SK-N-MC (cell line): ENCODE results near the gene BICC1.

Experiments
- DNase-seq: peaks from one replicate; pipeline ENCODE4 v3.0.0-alpha.2; 2011; ENCODE audit warnings: low read depth, low spot score
- H3K27ac ChIP-seq: fragments of 200-600 bp; sonication (generic); 2 replicates; pipeline ENCODE4 v1.5.1; 2016; ENCODE audit warnings: mixed run types
- H3K36me3 ChIP-seq: fragments of 200-600 bp; sonication (generic); 2 replicates; pipeline ENCODE4 v1.6.1; 2017; ENCODE audit warnings: antibody characterized with exemption, low read length, mixed read lengths; ENCODE audit not compliant: insufficient read depth
- H3K4me3 ChIP-seq: fragments of 200-600 bp; sonication (generic); 2 replicates; pipeline ENCODE4 v1.5.1; 2016
- H3K9ac ChIP-seq: fragments of 200-600 bp; sonication (generic); 2 replicates; pipeline ENCODE4 v1.8.0; 2017; ENCODE audit warnings: mixed run types, mixed read lengths; ENCODE audit not compliant: insufficient read length
- H3K9me3 ChIP-seq: fragments of 200-600 bp; sonication (generic); 2 replicates; pipeline ENCODE4 v1.6.1; 2017; ENCODE audit warnings: low read depth, mild to moderate bottlenecking, antibody characterized with exemption, low read length, moderate library complexity, mixed read lengths
- EZH2 ChIP-seq: fragments of 200-600 bp; sonication (generic); IDR thresholded peaks from one replicate; pipeline ENCODE4 v1.6.1; 2017; ENCODE audit warnings: antibody characterized with exemption
- FOXP2 ChIP-seq: optimal IDR thresholded peaks from 2 replicates; pipeline ENCODE3; 2011; ENCODE audit warnings: mild to moderate bottlenecking, moderate library complexity; ENCODE audit not compliant: insufficient read depth; ENCODE audit errors: extremely low read length, control extremely low read depth
- POLR2AphosphoS5 ChIP-seq: IDR thresholded peaks from 2 replicates; pipeline ENCODE4 v1.6.1; 2012; ENCODE audit warnings: mild to moderate bottlenecking, low read depth, low read length, borderline replicate concordance

BICC1 gene

DNA sequence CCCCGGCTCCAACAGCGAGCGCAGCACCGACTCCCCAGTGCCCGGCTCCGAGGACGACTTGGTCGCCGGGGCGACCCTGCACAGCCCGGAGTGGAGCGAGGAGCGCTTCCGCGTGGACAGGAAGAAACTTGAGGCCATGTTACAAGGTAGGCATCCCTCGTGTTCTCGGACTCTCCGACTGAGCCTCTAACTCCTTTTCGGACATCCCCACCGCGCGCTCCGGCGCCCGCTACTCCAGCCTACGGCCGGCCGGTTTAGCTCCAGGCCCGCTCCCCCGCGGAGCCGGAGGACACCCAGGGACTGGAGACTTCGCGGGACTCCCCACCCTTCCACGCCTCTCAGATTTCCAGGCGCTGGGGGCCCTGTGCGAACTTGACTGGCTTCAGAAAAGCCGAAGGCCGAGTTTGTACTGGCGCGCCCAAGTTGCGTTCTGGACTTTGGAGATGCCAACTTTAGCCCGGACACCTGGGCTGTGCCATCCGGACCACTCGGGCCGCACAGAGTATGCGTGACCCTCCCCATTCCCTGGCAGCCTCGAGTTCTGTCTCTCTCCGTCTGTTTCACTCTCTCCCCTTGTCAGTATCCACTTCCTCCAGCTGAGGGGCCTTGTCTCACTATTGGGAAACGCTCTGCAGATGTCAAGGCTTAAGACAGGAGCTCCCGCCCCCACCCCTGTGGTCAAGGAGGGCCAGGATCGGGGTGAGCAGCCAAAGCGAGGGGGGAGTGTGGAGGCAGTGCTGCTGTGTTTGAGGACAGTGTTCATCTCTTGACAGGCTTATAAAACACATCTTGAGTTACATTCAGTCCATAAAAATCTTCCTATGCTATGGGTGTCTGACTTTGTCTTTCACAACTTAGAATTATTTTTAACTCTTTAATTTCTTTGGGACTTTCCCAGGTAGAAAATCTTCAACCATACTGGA lies 777 bp downstream of the BICC1 start:
- H3K4me3 ChIP-seq = peak overlapping the region; percentile 66
- no peak overlapping the region for H3K27ac ChIP-seq
- TF ChIP-seq FOXP2 (no peak), EZH2 (no peak)

DNA sequence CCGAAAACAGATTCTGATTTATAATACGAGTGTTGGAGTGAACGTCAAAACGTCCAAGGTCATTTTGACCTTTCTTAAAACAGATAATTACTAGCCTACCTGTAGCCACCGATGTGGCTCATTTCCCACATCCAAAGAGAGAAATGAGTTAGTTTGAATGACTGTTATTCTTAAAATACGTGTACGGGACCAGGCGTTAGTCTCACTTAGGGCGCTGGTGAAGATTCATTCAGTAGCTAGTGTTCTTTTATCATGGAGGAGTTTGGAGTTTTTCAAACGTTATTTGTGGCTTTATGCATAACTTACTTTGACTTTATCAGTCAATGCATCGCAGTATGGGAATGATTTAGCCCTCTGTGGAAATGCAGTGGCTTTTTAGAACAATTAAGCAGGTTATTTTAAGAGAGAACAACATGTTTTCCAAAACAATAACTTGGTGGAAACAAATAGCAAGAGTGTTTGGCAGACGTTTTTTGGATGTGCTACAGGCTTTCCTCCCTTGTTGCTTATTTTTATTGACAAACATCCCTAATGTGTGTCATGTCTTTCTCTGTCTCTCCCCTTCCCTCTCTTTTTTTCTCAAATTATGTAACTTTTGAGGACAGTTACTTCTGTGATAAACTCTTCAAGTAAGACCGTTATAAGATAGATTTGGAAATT lies 1.6 kb downstream of the BICC1 start:
- no peak overlapping the region for H3K9ac ChIP-seq
- TF ChIP-seq POLR2AphosphoS5 (no peak), EZH2 (no peak), FOXP2 (no peak)
- no peaks in the 10 kb centered on the region for H3K9me3 ChIP-seq
- H3K27ac ChIP-seq = no peak overlapping the region
- no peaks in the 10 kb centered on the region for H3K36me3 ChIP-seq
- no peak for DNase-seq
- no peak overlapping the region for H3K4me3 ChIP-seq

More for the DNA sequence above, 777 bp downstream of the BICC1 start:
- Histone ChIP-seq H3K36me3 (no peaks in the 10 kb centered on the region), H3K9me3 (no peaks in the 10 kb centered on the region), H3K9ac (no peak overlapping the region)
- no peak for DNase-seq

DNA sequence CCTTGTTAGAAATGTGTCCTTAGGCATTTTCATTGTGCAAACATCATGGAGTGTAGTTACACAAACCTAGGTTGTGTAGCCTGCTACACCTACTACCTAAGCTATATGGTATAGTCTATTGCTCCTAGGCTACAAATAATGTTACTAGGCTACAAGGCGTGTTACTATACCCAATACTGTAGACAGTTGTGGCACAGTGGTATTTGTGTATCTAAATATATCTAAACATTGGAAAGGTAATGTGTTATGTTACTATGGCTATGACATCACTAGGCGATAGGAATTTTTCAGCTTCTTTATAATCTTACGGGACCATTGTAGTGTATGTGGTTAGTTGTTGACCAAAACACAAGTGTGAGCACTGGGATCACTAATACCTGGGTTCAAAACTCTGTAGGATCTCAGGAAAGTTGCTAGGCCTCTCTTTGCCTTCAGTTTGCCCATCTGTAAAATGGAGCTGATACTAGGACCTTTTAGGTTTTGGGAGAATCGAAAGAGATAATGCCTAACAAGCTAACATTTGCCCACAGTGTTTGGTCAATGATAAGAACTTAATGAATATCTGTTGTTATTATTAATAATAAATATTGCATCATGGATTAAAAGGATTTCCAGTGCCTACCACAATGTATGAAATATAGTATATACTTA lies 2.7 kb downstream of the BICC1 start:
- no peak for TF ChIP-seq FOXP2
- TF ChIP-seq EZH2 = no peak
- no peak for TF ChIP-seq POLR2AphosphoS5
- Histone ChIP-seq H3K27ac (no peak overlapping the region), H3K9ac (no peak overlapping the region), H3K36me3 (no peaks in the 10 kb centered on the region), H3K4me3 (no peak overlapping the region), H3K9me3 (no peaks in the 10 kb centered on the region)
- no peak for DNase-seq

DNA sequence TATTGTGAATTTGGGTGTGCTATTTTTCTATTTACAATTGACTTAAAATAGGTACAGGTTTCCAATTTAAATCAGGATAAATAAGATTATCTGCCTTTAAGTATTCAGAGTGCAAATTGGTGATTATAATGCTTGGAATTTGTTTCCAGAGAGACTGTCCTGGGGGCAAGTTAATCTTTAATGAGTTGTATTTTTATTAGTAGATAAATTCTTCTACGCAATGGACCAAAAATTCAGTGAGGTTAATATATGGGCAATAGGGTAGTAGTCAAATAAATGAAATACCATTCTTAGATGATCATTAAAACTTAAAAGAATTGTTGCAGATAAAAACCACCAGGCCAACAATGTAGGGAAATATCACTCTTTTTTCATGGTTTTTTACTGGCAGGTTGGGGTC lies 3.4 kb downstream of the BICC1 start:
- Histone ChIP-seq H3K9me3 (no peaks in the 10 kb centered on the region), H3K27ac (no peak overlapping the region), H3K36me3 (no peaks in the 10 kb centered on the region), H3K4me3 (no peak overlapping the region), H3K9ac (no peak overlapping the region)
- TF ChIP-seq POLR2AphosphoS5 (no peak), EZH2 (no peak), FOXP2 (no peak)
- DNase-seq = no peak

DNA sequence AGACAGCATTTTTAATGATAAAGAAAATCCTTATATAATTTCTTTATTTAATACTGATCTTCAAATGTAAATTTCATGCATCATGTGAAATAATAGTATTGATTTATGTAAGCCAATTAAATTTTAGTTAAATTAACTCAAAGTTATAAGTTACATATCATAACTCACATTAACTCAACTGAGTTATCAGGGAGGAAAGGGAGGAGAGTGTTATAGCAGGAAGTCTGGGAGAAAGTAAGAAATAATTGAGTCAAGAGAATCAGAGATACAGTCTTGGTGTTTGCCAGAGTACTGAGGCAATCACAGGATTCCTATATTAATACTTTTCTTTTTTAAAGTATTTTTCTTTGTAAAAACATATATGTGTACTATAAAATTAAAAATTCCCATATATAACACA lies 4.0 kb downstream of the BICC1 start:
- H3K4me3 ChIP-seq = no peak overlapping the region
- H3K9me3 ChIP-seq = no peaks in the 10 kb centered on the region
- DNase-seq = no peak
- TF ChIP-seq FOXP2 = no peak
- TF ChIP-seq POLR2AphosphoS5 = no peak
- TF ChIP-seq EZH2 = no peak
- H3K27ac ChIP-seq = no peak overlapping the region
- no peak overlapping the region for H3K9ac ChIP-seq
- H3K36me3 ChIP-seq = no peaks in the 10 kb centered on the region

DNA sequence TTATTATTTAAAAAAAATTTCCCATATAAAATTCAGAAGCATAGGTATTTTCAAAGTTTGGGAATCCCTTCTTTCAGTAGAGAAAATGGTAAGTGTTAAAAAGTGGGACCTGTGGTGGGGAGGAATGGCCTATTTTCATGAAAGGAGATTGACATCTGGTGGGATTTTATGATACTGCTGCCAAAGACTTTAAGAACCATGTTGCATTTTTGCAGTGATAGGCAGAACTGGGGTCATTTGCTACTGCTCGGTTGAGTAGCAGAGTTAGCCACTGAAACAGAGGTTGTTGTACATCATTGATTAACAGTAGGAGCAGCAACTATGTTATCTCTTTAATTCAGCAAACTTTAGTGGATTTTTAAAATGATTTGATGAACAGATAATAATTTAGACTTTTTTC lies 4.4 kb downstream of the BICC1 start:
- H3K9me3 ChIP-seq = no peaks in the 10 kb centered on the region
- no peak for DNase-seq
- no peak overlapping the region for H3K4me3 ChIP-seq

DNA sequence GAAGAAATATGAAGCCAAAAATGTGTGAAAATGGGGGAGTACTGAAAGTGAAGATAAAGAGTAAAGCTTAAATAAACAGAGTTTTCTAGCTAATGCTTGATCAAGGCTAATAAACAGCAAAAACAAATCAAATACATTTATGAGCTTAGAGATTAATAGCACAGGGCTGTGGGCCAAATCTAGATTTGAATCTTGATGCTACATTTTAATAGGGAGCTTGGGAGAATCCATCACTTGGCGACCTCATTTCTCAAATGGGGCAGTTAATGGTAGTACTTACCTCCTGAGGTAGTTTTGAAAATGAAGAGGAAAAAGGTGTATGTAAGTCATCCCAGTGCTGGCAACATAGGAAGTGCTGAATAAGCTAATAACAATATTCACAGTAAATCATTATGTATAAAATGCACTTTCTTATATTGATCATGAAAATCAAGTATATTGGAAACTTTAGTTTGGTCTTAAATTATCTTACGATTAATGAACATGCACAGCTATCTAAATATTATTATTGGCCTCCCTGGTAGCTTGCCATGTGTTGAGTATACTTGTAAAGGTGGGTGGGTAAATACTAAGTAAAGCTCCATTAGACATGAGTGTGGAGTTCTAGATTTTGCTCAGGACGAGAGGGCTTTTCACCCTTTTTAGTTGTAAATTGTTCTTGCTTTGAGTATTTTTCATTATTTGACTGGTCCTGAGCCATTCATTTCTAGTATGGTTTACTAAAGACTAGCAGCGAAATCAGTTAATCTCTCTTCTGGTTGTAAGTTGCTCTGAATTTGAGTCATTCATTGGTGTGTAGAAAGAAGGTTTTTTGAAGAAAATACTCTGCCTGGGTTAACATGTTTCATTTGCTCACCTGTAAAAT lies 5.1 kb downstream of the BICC1 start:
- H3K9me3 ChIP-seq = no peaks in the 10 kb centered on the region
- no peak overlapping the region for H3K9ac ChIP-seq
- no peak for TF ChIP-seq POLR2AphosphoS5
- no peak for TF ChIP-seq FOXP2
- no peak for TF ChIP-seq EZH2
- DNase-seq = no peak
- no peak overlapping the region for H3K27ac ChIP-seq
- no peaks in the 10 kb centered on the region for H3K36me3 ChIP-seq
- no peak overlapping the region for H3K4me3 ChIP-seq

More for the DNA sequence above, 4.4 kb downstream of the BICC1 start:
- no peak overlapping the region for H3K9ac ChIP-seq
- H3K27ac ChIP-seq = no peak overlapping the region
- TF ChIP-seq FOXP2 = no peak
- no peak for TF ChIP-seq POLR2AphosphoS5
- no peak for TF ChIP-seq EZH2
- no peaks in the 10 kb centered on the region for H3K36me3 ChIP-seq

DNA sequence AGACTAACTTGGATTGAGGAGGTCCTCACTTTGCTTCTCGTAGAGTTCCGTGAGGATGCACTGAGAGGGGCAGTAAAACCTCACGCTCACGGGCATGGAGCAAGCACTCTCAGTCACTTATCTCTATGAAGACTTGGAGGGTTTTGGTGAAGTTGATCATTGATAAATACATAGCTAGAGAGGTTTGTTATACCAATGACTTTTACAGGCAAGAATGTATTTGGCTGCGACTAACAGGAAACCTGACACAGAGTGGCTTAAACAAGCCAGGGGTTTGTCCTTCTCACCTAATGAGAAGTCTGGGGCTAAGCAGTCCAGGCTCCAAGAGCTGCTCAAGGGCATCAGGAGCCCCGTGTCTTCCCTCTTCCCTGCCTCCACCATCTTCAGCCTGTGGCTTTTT lies 6.1 kb downstream of the BICC1 start:
- no peak for TF ChIP-seq POLR2AphosphoS5
- no peak for TF ChIP-seq FOXP2
- no peak for TF ChIP-seq EZH2
- Histone ChIP-seq H3K9ac (no peak overlapping the region), H3K27ac (no peak overlapping the region), H3K4me3 (no peak overlapping the region), H3K36me3 (no peaks in the 10 kb centered on the region), H3K9me3 (no peaks in the 10 kb centered on the region)
- DNase-seq = no peak
